Eye (tissue), 1 donor: Measurements from ENCODE around the gene SMARCA1.

ENCODE experiments used
- DNase-seq: peaks from one replicate; pipeline ENCODE4 v3.0.0-alpha.2; 2015

The SMARCA1 gene

DNA sequence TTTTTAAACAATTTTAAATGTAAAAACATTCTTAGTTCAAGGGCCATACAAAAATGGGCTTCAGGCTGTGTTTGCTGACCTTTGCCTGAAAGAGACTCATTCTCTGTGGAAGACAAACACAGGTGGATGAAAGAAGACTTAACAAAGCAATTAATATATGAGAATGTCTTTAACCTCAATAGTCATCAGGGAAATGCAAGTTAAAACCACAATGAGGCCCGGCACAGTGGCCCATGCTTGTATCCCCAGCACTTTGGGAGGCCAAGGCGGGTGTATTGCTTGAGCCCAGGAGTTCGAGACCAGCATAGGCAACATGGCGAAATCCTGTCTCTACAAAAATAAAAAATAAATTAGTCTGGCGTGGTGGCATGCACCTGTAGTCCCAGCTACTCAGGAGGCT is 7.1 kb upstream of the SMARCA1 start:
- no peak for DNase-seq

DNA sequence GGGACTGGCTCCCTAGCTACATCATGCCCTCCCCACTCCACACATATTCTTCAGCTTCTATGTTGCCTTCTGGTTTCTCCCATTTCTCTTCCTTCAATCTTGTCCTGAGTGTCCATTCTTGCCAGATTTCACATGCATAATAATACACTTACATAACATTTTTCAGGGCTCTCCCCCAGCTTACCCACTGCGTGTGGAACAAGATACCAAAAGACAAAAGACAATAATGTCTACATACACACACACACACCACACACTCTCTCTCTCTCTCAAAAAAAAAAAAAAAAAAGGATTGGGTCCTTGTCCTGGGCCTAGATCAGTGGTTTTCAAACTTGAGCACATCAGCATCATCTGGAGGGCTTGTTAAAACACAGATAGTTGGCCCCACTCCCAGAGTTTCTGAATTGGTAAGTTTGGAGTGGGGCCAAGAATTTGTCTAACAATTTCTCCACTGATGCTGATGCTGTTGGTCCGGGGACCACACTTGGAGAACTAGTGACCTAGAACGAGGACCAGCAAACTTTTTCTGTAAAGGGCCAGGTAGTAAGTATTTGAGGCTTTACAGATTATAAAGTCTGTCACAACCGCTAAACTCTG is 6.5 kb upstream of the SMARCA1 start:
- DNase-seq: peak; percentile 49

GRCh38 chrX:129525896-129526295 is 2.6 kb upstream of the SMARCA1 start:
- no peak for DNase-seq

DNA sequence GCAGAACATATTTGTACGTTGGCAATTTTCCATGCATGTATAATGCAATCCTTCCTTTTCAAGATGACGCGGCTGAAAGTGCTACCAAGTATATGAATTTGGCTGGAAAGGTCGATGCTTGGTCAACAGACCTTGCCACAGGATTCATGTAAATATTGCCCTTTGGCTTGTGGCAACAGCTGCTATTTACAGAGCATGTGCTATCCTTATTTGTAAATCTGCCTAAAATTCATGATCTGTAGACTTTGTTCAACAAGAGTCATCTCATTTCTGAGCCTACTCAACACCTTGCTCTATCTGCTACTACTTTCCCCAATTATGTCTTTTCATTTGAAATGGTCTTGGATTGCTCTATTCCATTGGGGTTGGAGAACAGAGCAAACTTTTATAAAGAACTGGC is 1.9 kb upstream of the SMARCA1 start:
- DNase-seq: no peak

GRCh38 chrX:129524250-129524850 is 1.1 kb upstream of the SMARCA1 start:
- DNase-seq: no peak

DNA sequence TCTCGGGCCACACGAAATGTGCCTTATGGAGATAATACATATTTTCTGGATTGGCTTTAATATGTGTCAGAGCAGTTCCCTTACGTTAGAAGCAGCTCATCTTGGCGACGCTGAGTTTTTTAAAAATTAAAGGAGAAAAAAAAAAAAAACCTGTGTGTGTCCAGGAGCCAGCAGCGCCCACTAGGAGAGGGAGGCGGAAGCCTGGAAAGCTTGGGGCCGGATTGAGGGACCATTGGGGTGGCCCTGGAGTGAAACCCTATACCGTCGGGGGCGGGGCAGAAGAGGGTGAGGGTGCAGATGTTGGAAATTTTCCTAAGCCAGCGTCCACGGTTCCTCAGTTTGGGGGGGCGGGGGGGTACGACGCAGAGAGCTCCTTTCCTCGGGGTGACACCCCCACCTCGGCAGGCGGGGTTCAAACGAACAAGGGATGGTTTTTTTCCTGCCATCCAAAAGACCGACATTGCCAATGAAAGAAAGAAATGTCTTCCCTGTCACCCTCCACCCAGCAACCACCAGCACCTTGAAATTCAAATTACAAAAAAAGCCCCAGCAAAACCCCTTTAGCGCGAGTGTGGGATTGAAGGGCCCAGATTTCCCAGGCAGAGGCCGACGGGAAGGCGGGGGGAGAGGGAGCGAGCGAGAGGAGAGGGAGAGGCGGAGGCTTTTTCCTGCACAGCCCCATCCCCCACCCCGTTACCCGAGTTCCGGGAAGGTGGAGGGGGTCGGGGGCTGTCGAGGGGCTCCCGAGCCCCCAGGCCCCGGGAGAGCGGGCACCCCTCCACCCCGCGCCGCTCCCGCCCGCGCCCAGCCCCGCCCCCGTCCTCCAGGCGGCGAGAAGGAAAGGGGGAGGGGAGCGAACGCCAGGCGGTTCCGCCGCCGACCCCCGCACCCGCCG is 859 bp downstream of the SMARCA1 start:
- peak; percentile 86 for DNase-seq

DNA sequence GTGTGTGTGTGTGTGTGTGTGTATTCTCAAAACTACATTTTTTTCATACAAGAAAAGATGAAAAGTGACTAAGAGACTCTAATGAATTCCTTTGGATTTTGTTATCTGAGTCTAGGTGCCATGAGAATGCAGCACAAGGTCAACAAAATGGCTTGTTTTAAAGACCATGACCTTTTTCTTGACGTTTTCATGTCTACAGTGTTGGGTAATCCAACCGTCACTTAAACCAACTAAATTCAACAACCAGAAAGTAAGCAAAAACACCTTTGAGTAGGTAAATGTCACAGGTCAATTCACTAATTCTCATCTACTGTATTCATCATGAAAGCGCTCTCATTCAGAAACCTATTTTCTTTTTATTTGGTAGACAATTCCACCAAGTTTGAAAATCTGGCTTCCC is 3.1 kb downstream of the SMARCA1 start:
- DNase-seq: no peak

GRCh38 chrX:129516402-129516801 is 6.9 kb downstream of the SMARCA1 start:
- no peak for DNase-seq

DNA sequence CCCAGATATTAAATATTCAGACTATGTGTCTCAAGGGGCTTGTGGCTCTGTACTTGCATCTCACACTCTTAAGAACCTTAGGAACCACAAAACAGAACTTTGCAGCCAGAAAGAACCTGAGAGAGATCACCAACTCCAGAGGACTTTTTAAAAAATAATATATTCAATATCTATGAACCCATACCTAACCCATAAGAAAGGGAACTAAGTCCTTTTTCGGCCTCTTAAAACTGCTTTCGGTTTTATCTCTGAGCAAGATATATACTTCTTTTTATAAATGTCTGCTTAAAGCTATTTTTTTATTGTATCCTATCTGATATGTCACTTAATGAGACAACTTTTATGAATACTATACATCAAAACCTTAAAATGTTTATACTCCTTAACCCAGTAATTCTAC is 10.9 kb downstream of the SMARCA1 start:
- no peak for DNase-seq

DNA sequence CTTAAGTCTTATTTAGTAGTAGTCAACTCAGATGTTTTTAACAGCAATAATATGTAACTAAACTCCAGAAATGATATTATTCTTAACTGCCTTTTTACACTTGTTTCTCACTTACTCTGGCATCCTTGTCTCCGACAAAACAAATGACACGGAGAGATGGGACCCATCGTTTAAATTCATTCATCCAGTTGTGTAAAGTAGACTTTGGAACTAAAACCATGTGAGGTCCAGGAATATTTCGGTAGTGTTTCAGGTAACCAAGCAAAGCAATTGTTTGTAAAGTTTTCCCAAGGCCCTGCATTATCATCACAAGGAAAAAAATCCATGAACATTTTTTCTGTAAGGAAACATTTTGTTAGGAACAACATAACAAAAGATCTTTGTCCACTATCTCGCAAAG is 11.6 kb downstream of the SMARCA1 start:
- no peak for DNase-seq

- no peak for DNase-seq
These were observed 13.0 kb downstream of the SMARCA1 start for GRCh38 chrX:129510331-129510730.

- no peak for DNase-seq
These were observed 26.0 kb downstream of the SMARCA1 start for GRCh38 chrX:129497146-129497843.

GRCh38 chrX:129496625-129497024 is 26.7 kb downstream of the SMARCA1 start:
- DNase-seq: no peak

DNA sequence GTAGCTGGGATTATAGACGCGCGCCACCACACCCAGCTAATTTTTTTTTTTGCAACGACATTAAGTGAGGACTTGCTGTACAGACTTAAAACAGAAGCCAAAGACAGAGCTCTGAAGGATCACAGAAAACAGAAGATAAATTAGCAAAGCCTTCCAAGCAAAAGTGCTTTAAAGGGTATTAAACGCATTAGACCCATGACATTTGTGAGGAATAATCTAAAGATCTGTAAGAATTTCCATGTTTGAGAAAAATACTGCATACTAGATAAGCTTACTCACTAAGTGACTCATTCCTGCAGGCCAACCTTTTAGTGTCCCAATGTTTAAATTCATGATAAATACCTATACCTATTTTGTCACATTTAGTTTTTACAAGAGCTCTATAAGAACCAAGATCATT is 27.4 kb downstream of the SMARCA1 start:
- no peak for DNase-seq

- DNase-seq: no peak
These were observed 28.4 kb downstream of the SMARCA1 start for GRCh38 chrX:129494887-129495286.

DNA sequence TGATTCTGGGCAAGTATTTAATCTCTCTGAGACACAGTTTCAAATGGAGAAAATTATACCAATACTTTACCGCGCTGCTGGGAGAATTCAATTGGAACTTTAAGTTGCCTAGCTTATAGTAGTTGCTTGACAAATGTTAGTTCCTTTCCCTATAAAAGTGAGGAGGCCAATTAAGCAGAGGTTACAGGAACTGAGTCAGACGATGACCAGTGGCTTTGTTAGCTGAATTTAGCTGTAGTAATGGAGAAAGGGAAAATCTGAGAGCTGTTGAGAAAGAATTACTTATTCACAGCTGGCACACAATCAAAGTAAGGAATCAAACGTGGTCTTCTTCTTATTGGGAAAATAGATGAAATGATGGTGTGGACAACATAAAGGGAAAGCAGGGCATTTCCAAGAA is 29.6 kb downstream of the SMARCA1 start:
- DNase-seq: no peak

GRCh38 chrX:129490330-129490729 is 33.0 kb downstream of the SMARCA1 start:
- DNase-seq: no peak

DNA sequence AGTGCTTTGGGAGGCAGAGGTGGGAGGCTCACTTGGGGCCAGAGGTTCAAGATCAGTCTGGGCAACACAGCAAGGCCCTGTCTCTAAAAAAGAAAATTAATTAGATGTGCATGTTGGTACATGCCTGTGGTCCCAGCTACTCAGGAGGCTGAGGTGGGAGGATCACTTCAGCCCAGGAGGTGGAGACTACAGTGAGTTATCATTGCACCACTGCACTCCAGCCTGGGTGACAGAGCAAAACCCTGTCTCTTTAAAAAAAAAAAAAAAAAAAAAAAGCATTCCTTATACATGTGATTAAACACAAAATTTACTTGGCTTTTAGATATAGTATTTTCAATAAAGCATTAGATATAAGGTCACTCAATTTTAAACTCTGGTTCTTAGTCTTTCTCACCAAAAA is 34.9 kb downstream of the SMARCA1 start:
- no peak for DNase-seq

DNA sequence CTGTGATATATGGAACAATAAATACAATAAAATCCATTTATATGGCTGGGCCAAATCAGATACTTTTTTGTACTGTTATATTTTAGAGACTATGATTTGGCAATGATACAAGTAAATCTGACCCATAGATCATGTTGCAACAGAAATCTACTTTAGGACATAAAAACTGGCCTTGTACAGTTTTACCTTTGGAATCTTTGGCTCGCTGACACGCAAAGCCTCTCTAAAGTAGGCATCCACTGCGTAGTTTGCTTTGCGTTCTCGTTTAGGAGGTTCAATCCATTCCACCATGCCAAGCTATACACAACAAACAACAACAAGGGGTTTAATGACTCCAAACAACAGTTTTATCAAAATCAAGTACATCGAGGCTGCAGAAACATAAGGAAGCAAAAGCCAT is 42.4 kb downstream of the SMARCA1 start:
- no peak for DNase-seq

DNA sequence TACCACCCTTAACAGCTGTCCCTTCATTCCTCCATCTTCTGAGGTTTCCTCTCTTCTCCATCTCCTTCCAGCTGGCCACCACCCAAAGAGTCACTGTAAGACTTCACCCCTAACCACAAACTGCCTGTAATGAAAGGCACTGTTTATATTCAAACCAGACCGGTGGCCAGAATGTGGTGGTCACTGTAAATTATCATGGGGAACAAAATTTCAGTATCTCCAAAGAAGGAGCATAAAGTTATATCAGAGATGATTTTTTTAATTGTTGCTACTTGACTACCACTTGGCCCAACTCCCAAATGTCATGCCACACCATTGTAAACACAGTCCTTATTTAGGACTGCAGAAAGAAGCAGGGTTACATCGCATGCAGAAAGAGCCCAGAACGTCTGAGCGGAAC is 44.8 kb downstream of the SMARCA1 start:
- DNase-seq: no peak

DNA sequence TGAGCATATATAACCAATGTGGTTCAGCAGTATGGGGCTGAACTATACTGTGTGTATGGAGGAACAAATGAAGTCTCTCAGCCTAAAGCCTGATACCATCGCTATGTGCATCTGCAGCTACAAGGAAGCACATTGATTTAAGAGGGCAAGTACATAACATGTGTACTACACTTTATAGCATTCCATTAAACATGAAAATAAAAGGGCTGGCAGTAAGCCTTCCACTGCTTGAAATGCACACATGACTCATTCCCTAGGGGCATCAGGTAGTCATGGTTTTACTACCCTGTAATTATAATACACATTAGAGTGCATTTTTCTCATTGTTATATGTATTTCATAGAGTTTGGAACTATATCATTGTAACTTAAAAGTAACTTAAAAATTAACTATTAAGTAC is 51.2 kb downstream of the SMARCA1 start:
- DNase-seq: no peak

GRCh38 chrX:129462707-129463106 is 60.6 kb downstream of the SMARCA1 start:
- peak; percentile 4 for DNase-seq

DNA sequence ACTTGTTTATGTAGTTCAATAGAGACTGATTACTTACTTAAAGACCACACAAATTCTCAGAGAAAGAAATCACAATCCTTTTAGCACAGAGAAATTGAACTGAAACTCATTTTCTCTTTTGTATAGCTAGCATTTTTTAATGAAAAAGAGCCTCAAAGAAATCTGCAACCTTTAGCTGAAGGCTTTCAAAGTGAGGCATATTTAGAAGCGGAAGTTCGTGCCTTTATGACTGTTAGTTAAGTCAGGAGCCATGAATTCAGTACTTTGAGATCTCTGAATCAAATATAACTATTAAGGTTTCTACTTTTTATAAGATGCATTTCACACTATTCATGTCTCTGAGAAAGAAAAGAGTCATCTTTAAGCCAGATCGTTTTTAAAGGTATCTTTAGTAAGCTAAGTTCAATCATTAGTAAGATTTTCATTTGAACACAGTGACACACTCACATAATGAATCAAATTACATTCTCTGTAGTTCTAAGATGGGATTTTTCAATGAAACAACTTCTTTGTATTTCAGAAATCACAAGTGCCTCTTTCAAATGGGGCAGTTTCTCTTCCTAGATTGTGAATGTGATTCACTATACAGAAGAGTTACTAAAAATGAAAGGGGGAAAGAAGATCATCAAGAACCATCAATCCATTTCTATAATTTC is 61.4 kb downstream of the SMARCA1 start:
- no peak for DNase-seq
